ENCODE data around the gene JAZF1.
"Not testable (repeated sequence)": the region's sequence is repeated elsewhere in the genome, so short reads cannot be mapped to it uniquely, and the experiment has no call there.

DNA sequence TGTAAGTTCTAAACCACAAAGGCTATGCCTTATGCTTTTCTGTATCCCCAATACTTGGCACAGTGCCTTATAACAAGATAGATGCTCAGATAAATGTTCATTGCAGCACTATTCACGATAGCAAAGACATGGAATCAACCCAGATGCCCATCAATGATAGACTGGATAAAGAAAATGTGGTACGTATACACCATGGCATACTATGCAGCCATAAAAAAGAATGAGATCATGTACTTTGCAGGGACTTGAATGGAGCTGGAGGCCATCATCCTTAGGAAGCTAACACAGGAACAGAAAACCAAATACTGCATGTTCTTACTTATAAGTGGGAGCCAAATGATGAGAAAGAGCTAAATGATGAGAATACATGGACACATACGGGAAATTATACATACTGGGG is 293.9 kb downstream of the JAZF1 start:
- TF ChIP-seq CEBPB (IDR thresholded peaks at IDR 0.05; ENCODE audit: borderline replicate concordance in 1 of 2, low read depth in 2 of 2, low read length in 2 of 2); PML (IDR thresholded peaks at IDR 0.05; ENCODE audit: low read length); RAD21 (IDR thresholded peaks at IDR 0.05; ENCODE audit: insufficient read depth, low read depth, low read length); TAF1 (IDR thresholded peaks at IDR 0.05; ENCODE audit: borderline replicate concordance, low read depth, low read length); RFX5 (IDR thresholded peaks at IDR 0.05; ENCODE audit: low read depth, low read length): not testable (repeated sequence)
